ENCODE results near the gene MAN2B2.

MAN2B2 gene

DNA sequence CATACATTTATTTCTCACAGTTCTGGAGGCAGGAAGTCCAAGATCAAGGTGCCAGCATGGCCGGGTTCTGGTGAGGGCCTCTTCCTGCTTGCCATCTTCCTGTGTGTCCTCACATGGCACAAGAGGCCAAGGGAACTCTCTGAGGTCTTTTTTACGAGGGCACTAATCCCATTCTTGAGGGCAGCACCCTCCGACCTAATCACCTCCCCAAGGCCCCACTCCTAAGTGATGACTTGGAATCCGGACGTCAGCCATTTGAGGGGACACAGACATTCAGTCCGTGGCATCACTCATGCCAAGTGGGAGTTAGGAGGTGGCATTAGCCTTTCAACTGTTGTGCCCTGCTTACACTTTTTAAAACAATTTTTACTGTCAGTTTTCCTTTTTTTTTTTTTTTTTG, 27.3 kb downstream of the MAN2B2 start (continued):
- TF ChIP-seq, protein P1, sequence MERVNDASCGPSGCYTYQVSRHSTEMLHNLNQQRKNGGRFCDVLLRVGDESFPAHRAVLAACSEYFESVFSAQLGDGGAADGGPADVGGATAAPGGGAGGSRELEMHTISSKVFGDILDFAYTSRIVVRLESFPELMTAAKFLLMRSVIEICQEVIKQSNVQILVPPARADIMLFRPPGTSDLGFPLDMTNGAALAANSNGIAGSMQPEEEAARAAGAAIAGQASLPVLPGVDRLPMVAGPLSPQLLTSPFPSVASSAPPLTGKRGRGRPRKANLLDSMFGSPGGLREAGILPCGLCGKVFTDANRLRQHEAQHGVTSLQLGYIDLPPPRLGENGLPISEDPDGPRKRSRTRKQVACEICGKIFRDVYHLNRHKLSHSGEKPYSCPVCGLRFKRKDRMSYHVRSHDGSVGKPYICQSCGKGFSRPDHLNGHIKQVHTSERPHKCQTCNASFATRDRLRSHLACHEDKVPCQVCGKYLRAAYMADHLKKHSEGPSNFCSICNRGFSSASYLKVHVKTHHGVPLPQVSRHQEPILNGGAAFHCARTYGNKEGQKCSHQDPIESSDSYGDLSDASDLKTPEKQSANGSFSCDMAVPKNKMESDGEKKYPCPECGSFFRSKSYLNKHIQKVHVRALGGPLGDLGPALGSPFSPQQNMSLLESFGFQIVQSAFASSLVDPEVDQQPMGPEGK (CRISPR knock-in tag; IDR thresholded peaks at IDR 0.05; ENCODE audit: borderline replicate concordance) = no peak
- TF ChIP-seq ZNF8 (CRISPR knock-in tag; IDR thresholded peaks at IDR 0.05) (no peak), PPARA (CRISPR knock-in tag; IDR thresholded peaks at IDR 0.05; ENCODE audit: borderline replicate concordance) (no peak), CSDC2 (CRISPR knock-in tag; IDR thresholded peaks at IDR 0.05) (no peak), ZNF70 (CRISPR knock-in tag; IDR thresholded peaks at IDR 0.05) (no peak), ZFP3 (CRISPR knock-in tag; IDR thresholded peaks at IDR 0.05) (no peak), ARNTL (CRISPR knock-in tag; IDR thresholded peaks at IDR 0.05; ENCODE audit: borderline replicate concordance, low read depth) (no peak)

DNA sequence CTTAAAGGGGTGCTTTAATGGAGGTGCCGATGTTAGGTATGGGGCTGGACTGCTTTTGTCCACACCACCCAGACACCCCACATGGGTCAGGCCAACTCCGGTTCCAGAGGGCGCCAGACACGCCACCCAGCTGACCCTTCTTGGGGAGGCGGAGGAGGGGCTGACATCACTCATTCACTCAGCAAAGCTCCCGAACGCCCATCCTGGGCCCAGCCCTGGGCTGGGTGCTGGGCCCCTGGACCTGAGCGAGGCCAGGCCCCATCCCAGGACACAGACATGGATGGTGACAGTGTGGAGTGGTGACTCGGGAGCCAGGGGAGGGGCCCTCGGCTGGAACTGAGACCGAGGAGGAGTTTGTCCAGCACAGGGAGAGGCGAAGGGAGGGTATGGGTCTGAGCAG, 28.1 kb downstream of the MAN2B2 start:
- no peak for ATAC-seq
- TF ChIP-seq RARB (CRISPR knock-in tag; IDR thresholded peaks at IDR 0.05) (no peak), TCF4 (CRISPR knock-in tag; IDR thresholded peaks at IDR 0.05; ENCODE audit: borderline replicate concordance) (no peak), TOX (CRISPR knock-in tag; IDR thresholded peaks at IDR 0.05; ENCODE audit: borderline replicate concordance) (no peak), ZFP30 (CRISPR knock-in tag; IDR thresholded peaks at IDR 0.05) (no peak), ZC3H10 (CRISPR knock-in tag; IDR thresholded peaks at IDR 0.05) (no peak), ISL1 (CRISPR knock-in tag; IDR thresholded peaks at IDR 0.05) (no peak), ESRRG (CRISPR knock-in tag; IDR thresholded peaks at IDR 0.05) (no peak), BACH2 (CRISPR knock-in tag; IDR thresholded peaks at IDR 0.05; ENCODE audit: borderline replicate concordance) (no peak), ZNF565 (CRISPR knock-in tag; conservative IDR thresholded peaks at IDR 0.05; ENCODE audit: low read depth) (no peak), CSDC2 (CRISPR knock-in tag; IDR thresholded peaks at IDR 0.05) (no peak), PPARA (CRISPR knock-in tag; IDR thresholded peaks at IDR 0.05; ENCODE audit: borderline replicate concordance) (no peak), SNAI2 (CRISPR knock-in tag; IDR thresholded peaks at IDR 0.05) (no peak)
- TF ChIP-seq, protein P2, sequence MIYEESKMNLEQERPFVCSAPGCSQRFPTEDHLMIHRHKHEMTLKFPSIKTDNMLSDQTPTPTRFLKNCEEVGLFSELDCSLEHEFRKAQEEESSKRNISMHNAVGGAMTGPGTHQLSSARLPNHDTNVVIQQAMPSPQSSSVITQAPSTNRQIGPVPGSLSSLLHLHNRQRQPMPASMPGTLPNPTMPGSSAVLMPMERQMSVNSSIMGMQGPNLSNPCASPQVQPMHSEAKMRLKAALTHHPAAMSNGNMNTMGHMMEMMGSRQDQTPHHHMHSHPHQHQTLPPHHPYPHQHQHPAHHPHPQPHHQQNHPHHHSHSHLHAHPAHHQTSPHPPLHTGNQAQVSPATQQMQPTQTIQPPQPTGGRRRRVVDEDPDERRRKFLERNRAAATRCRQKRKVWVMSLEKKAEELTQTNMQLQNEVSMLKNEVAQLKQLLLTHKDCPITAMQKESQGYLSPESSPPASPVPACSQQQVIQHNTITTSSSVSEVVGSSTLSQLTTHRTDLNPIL (CRISPR knock-in tag; IDR thresholded peaks at IDR 0.05; ENCODE audit: low read depth) = no peak
- TF ChIP-seq, protein P3, sequence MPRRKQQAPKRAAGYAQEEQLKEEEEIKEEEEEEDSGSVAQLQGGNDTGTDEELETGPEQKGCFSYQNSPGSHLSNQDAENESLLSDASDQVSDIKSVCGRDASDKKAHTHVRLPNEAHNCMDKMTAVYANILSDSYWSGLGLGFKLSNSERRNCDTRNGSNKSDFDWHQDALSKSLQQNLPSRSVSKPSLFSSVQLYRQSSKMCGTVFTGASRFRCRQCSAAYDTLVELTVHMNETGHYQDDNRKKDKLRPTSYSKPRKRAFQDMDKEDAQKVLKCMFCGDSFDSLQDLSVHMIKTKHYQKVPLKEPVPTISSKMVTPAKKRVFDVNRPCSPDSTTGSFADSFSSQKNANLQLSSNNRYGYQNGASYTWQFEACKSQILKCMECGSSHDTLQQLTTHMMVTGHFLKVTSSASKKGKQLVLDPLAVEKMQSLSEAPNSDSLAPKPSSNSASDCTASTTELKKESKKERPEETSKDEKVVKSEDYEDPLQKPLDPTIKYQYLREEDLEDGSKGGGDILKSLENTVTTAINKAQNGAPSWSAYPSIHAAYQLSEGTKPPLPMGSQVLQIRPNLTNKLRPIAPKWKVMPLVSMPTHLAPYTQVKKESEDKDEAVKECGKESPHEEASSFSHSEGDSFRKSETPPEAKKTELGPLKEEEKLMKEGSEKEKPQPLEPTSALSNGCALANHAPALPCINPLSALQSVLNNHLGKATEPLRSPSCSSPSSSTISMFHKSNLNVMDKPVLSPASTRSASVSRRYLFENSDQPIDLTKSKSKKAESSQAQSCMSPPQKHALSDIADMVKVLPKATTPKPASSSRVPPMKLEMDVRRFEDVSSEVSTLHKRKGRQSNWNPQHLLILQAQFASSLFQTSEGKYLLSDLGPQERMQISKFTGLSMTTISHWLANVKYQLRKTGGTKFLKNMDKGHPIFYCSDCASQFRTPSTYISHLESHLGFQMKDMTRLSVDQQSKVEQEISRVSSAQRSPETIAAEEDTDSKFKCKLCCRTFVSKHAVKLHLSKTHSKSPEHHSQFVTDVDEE (CRISPR knock-in tag; IDR thresholded peaks at IDR 0.05) = no peak

DNA sequence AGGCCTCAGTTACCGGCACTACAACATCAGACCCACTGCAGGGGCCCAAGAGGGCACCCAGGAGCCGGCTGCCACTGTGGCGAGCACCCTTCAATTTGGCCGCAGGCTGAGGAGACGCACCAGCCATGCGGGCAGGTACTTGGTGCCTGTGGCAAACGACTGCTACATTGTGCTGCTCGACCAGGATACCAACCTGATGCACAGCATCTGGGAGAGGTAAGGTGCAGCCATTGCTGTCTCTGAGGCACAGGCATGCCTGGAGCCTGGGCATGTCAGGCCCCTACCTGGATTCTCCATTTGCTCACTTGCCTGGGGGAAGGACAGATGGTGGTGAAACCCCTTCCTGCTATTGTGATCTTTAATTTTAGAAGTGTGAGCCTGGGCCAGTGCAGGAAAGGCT, 30.1 kb downstream of the MAN2B2 start:
- ATAC-seq = no peak
- TF ChIP-seq ZFP3 (CRISPR knock-in tag; IDR thresholded peaks at IDR 0.05) (no peak), ZNF8 (CRISPR knock-in tag; IDR thresholded peaks at IDR 0.05) (no peak), PPARA (CRISPR knock-in tag; IDR thresholded peaks at IDR 0.05; ENCODE audit: borderline replicate concordance) (no peak), ISL1 (CRISPR knock-in tag; IDR thresholded peaks at IDR 0.05) (no peak), ZNF70 (CRISPR knock-in tag; IDR thresholded peaks at IDR 0.05) (no peak), BACH2 (CRISPR knock-in tag; IDR thresholded peaks at IDR 0.05; ENCODE audit: borderline replicate concordance) (no peak), GLIS3 (CRISPR knock-in tag; IDR thresholded peaks at IDR 0.05) (no peak), ARNTL (CRISPR knock-in tag; IDR thresholded peaks at IDR 0.05; ENCODE audit: borderline replicate concordance, low read depth) (no peak), ZNF565 (CRISPR knock-in tag; conservative IDR thresholded peaks at IDR 0.05; ENCODE audit: low read depth) (no peak)
- TF ChIP-seq, protein P2 (CRISPR knock-in tag; IDR thresholded peaks at IDR 0.05; ENCODE audit: low read depth) = no peak
- TF ChIP-seq, protein P3 (CRISPR knock-in tag; IDR thresholded peaks at IDR 0.05) = no peak
- TF ChIP-seq, protein P4, sequence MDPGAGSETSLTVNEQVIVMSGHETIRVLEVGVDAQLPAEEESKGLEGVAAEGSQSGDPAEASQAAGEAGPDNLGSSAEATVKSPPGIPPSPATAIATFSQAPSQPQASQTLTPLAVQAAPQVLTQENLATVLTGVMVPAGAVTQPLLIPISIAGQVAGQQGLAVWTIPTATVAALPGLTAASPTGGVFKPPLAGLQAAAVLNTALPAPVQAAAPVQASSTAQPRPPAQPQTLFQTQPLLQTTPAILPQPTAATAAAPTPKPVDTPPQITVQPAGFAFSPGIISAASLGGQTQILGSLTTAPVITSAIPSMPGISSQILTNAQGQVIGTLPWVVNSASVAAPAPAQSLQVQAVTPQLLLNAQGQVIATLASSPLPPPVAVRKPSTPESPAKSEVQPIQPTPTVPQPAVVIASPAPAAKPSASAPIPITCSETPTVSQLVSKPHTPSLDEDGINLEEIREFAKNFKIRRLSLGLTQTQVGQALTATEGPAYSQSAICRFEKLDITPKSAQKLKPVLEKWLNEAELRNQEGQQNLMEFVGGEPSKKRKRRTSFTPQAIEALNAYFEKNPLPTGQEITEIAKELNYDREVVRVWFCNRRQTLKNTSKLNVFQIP (CRISPR knock-in tag; IDR thresholded peaks at IDR 0.05; ENCODE audit: borderline replicate concordance, low read depth) = no peak
- TF ChIP-seq, protein P5, sequence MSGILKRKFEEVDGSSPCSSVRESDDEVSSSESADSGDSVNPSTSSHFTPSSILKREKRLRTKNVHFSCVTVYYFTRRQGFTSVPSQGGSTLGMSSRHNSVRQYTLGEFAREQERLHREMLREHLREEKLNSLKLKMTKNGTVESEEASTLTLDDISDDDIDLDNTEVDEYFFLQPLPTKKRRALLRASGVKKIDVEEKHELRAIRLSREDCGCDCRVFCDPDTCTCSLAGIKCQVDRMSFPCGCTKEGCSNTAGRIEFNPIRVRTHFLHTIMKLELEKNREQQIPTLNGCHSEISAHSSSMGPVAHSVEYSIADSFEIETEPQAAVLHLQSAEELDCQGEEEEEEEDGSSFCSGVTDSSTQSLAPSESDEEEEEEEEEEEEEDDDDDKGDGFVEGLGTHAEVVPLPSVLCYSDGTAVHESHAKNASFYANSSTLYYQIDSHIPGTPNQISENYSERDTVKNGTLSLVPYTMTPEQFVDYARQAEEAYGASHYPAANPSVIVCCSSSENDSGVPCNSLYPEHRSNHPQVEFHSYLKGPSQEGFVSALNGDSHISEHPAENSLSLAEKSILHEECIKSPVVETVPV (CRISPR knock-in tag; IDR thresholded peaks at IDR 0.05) = no peak
- TF ChIP-seq, protein P1 (CRISPR knock-in tag; IDR thresholded peaks at IDR 0.05; ENCODE audit: borderline replicate concordance) = no peak

All from SK-N-SH treated with all-trans-retinoic acid at 6 μM for 48 hours (cell line).